Fibroblast of peridontal ligament (primary cell): Measurements from ENCODE around the gene TOM1L2.
A peak's percentile ranks its signal among the peaks of the same experiment; 100 is the strongest.

Source experiments
- DNase-seq: peaks from one replicate; pipeline ENCODE4 v3.0.0-alpha.2; 2010; ENCODE audit errors: extremely low read depth

Gene TOM1L2

DNA sequence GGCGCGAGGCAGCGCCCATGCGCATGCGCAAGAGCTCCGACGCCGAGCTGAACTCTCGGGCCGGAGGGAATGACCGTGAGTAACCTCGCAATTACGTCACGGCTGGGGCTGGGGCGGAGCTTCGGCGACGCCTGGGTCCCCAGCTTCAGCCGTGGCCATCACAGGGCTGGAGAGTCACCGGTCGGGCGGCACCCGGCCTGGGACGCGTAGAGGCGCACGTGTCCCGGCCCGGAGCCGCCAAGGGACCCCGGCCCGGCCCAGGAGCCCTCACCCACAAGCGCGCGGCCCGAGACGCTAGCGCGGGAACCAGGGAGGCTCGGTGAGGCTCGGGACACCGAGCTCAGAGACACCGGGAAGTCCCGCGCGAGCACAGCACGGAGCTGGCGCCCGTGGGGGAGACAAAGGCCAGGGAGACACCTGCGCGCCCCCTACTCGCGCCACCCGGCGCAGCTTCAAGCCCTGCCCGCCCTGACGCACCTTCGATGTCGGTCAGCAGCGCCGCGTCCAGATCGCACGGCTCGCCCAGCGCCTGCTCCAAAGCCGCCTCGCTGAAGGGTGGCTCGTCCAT is 135.9 kb downstream of the TOM1L2 start:
- DNase-seq, result peak; percentile 90

GRCh38 chr17:17835415-17836249 is 136.6 kb downstream of the TOM1L2 start:
- DNase-seq, result no peak

DNA sequence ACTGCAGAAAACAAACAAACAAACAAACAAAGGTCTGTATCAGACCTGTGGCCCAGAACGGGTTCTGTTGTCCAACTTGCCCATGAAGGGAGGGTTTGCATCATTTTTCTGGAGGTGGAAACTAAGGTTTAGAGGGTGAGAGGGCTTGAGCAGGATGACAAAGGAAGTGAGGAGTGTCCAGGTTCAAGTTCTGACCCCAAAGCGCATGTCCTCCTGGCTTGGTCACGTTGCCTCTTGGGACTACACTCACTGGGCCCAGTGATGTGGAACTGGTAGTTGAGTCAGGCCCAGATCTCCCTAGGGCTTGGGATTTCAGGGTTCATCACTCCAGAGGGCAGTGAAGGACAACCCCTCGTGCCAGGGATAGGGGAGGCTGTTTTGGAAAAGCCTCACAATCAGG is 137.2 kb downstream of the TOM1L2 start:
- DNase-seq, result no peak

- DNase-seq, result no peak
Observed at GRCh38 chr17:17833658-17834357, 138.4 kb downstream of the TOM1L2 start.

DNA sequence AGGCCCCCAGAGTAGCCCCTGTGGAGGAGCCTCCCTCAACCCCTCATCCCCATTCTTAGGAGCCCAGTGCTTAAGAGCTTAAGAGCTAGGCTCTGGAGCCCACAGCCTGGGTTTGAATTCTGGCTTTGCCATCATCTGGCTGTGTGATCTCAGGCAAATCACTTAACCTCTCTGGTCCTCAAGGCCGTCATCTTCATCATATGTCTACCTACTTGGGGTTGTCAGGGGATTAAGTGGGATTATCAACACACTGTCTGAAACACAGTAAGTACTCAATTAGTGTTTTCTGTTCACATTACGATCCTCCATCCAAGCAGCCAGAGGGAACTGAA is 140.2 kb downstream of the TOM1L2 start:
- no peak for DNase-seq

GRCh38 chr17:17831208-17832031 is 140.8 kb downstream of the TOM1L2 start:
- DNase-seq, result no peak

DNA sequence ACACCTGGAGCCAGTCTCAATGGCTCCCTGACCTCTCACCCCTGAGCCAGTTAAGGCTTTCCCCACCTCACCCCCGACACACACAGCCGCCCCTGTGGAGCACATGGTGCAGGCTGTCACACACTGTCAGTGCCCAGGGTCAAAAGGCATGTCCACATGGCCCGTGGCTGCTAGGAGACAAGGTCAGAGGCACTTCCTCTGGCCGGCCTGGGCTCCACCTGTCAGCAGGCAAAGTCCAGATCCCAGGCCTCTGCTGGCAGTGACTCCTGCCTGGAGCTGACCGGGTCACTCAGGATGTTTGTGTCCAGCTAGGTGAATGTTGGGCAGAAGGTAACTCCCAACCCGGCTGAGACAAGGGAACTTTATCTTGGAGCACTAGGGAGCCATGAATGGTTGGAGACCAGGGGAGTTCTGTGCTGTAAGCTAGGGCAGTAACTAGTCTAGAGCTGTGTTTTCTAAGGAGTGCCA is 141.4 kb downstream of the TOM1L2 start:
- DNase-seq, result no peak

GRCh38 chr17:17830269-17830567 is 142.0 kb downstream of the TOM1L2 start:
- no peak for DNase-seq

DNA sequence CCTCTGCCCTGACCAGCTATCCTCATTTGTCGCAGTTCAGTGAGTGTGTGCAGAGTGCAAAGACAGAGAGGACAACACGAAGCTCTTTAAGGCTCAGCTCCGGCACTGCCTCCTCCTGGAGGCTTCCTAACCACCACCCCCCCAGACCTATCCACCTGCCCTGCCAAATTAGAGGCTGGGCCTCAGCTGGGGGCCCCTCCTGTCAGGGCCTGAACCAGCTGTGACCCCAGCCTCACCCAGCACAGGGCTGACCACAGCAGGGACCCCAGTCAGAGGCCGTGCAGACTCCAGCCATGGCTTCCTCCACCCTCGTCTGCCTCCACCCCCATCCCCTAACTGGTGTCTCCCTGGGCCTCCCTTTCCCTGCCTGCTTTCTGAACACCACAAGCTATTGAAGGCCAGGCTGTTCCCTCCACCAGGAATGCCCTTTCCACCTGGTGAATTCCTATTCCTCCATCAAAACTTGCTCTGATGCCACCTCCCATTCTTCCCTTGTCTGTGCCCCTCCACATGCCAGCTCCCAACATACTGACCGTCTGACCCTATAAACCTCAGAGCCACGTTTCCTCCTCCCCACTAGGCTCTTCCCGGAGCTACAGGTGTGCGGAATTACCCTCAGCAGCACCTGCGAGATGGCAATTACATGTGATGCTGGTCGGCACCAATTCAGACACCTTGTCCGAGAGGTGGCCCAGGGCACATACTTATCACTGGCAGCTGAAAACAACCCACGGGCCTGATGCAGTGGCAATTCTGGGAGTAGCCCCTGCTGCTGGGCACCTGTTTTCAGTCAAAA is 144.2 kb downstream of the TOM1L2 start:
- no peak for DNase-seq

DNA sequence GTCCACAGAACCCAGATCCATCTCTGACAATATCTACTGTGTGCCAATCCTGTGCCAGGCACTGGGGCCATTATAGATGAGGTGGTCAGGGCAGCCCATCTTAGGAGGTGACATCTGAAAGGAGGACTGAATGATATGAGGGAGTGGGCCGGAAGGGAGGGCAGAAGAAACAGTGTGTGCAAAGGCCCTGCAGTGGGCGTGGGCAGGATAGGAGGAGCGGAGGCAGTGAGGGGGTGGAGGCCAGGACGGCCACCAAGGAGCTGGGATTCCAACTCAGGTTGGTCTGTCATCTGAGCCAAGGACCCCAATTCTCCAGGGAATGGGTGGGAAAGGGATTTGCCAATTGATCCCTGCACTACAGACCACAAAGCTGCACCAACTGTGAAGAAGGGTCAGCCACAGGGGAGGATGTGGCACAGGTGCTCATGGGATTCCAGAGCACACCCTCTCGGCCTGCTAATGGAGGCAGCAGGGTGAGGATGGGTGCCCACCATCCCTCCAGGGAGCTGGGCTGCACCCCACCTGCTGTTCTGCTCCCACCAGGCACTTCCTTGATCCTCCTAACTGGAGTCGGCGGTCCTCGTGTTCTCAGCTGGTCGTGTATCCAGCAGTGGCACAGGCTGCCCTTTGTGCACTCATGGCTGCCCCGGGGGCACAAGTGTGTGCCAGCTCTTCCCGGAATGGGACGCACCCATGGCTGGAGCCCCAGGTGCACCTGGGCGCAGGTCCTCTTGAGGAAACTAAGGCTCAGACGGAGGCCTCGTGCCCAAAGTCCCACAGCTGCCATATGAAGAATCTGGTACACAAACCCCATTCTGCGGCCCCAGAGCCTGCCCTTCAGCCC is 145.0 kb downstream of the TOM1L2 start:
- DNase-seq, result no peak

- no peak for DNase-seq
Observed at GRCh38 chr17:17826342-17826713, 145.9 kb downstream of the TOM1L2 start.

DNA sequence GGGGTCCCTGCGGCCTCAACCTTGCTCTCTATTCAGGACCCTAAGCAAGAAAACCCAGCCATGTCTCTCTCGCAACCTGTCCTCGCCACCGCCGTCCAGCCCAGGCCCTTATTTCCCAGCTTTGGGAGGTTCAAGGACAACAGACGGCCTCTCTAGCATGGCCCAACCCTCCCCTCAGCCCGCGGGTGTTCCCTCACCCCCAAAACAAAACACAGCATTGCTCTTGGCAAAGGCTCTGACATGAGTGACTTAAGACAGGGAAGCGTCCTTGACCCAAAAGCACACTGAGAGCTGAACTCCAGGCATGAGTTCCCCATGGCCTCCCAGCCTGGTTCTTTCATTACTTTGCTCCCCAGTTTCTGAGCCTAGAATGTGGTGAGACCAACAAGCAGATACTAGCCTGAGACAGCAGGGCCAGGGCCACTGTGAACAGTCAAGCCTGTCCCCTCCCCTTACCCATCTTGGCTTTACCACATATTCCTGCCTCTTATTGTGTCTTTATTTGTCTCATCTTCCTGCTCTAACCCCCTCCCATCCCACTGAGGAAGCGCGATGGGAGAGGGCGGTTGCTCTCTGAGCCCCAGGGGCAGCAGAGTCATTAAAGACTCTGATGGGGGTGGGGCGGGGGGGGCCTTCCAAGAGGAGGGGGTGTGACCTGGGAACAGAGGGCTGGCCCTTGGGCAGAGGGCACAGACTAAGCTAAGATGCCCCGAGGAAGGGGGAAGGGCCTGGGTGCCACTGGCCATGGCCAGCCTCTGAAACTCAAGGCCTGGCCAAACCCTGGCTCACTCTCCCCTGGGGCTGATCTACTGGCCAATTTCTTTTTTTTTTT is 147.2 kb downstream of the TOM1L2 start:
- DNase-seq, result no peak

DNA sequence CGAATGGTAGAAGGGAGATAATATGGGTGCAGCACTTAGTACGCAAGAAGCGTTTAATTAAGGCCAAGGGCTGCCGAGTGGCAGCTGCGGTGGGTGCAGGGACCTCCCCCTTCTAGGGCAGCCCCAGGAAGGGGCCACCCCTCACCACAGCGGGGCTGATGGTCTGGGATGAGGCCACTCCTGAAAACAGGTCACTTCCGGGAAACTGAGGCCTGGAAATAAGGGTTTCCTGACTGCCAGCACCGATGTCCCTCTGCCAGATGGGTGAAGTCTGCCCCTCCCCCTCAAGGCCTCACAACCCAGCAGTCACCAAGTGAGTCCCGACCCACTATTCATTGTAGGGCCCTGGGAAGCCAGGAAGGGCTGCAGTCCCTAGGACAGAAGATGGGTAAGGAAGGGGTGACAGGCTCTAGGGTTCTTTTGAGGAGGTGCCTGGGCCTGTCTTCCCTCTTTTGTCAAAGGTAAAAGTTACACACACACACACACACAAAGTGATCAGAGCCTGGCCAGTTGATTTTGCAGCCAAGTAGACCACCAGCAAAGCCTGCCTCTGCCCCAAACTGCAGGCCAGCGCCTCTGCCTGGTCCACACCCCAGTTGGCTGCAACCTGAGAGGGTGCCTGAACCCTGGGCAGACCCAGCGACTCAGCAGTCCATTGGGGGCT is 147.9 kb downstream of the TOM1L2 start:
- DNase-seq, result no peak

- peak; percentile 58 for DNase-seq
Observed at GRCh38 chr17:17823433-17824118, 148.6 kb downstream of the TOM1L2 start.

DNA sequence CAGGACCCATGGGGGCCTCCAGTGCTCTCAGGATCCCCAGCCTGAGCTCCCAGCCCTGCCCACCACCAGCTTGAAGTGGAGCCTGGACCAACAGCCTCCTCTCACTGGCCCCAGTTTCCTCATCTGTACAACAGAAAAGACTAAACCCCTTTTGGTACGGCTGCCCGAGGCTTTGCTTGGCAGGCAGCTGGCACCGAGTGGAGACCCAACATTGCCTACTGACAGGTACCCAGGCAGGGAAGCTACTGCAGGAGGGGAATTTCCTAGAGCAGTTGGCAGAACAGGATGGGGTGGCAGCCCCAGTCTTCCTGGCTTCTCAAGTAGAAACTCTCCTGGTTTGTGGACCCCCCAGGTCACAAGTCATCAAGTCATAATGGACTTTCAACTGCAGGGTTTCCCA is 149.6 kb downstream of the TOM1L2 start:
- DNase-seq, result no peak

DNA sequence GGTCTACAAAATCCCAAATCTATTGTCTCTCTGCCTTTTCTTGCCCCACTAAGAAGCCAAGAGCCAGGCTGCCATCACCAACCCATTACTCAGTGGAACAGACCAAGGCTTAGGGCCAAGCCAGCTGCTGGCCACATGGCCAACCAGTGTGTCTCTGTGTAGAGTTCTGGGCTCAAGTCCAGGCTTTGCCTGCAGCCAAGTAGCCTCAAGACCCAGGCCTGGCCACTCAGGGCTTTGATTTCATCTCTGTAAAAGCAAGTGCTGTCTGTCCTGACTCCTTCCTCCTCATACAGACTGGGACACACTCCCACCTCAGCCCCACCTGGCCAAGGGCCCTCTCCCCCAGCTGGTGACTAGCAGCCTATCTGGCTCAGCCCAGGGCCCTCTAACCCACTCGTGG is 150.0 kb downstream of the TOM1L2 start:
- DNase-seq, result peak; percentile 92

DNA sequence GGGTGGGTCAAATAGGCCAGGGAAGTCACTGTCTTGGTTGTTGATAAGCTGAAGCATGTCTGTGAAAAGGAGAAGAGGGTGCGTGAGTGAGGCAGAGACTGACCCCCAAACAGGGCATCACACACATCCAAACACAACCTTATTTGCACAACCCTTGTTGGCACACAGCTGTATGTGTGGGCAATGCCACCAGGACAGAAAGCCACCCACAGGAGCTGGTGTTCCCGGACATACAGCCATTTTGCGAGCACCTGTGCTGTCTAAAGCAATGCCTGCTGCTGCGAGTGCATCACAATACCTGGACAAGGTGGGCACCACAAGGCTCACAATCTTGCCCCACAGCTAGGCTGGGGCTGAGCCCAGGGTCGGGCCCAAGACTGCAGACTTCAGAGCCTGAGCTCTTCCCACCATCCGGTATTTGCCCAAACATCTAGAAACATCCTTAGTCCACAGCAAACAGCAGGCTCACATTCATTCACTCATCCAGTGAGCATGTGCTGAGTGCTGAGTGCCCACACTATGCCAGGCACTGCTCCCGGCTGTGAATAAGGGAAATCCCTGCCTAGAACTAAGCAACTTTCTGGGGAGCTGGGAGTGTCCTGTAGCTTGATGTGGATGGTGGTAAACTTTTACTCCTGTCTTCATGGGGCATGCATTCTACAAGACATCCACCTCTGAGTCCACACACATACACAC is 151.6 kb downstream of the TOM1L2 start:
- DNase-seq, result no peak

- DNase-seq, result no peak
Observed at GRCh38 chr17:17820046-17820445, 152.2 kb downstream of the TOM1L2 start.
